HEK293 (cell line): ENCODE data around the gene SEC63.

Experiments used
- CTCF ChIP-seq: fragments of 450-650 bp; formaldehyde crosslinking; IDR thresholded peaks from 2 replicates; pipeline ENCODE4 v1.5.1; 2016; ENCODE audit warnings: missing biosample characterization, missing genetic modification characterization
- SCRT2 ChIP-seq: fragments of 450-650 bp; formaldehyde crosslinking; IDR thresholded peaks from 2 replicates; pipeline ENCODE4 v1.5.1; 2016; ENCODE audit warnings: missing biosample characterization, missing genetic modification characterization
- TCF7L2 ChIP-seq: IDR thresholded peaks from 2 replicates; pipeline ENCODE4 v1.6.1; 2011; ENCODE audit warnings: low read depth, mild to moderate bottlenecking, inconsistent platforms, low read length, moderate library complexity, borderline replicate concordance
- WT1 ChIP-seq: fragments of 450-650 bp; formaldehyde crosslinking; IDR thresholded peaks from 2 replicates; pipeline ENCODE4 v1.5.1; 2016; ENCODE audit warnings: missing biosample characterization, missing genetic modification characterization
- YY1 ChIP-seq: fragments of 450-650 bp; formaldehyde crosslinking; IDR thresholded peaks from 2 replicates; pipeline ENCODE4 v1.5.1; 2018; ENCODE audit warnings: missing biosample characterization, missing genetic modification characterization
- ZBTB1 ChIP-seq: fragments of 450-650 bp; formaldehyde crosslinking; IDR thresholded peaks from 2 replicates; pipeline ENCODE4 v1.5.1; 2016; ENCODE audit warnings: missing biosample characterization, missing genetic modification characterization
- ZNF530 ChIP-seq: fragments of 450-650 bp; formaldehyde crosslinking; IDR thresholded peaks from 2 replicates; pipeline ENCODE4 v1.5.1; 2016; ENCODE audit warnings: low read depth, missing biosample characterization, missing genetic modification characterization
- ZNF548 ChIP-seq: fragments of 450-650 bp; formaldehyde crosslinking; IDR thresholded peaks from 2 replicates; pipeline ENCODE4 v1.5.1; 2016; ENCODE audit warnings: missing biosample characterization, missing genetic modification characterization

GRCh38 chr6:108004861-108005260, 46.9 kb upstream of the SEC63 start:
- no peak for TF ChIP-seq CTCF (tag by site-specific recombination)
- no peak for TF ChIP-seq YY1 (tag by site-specific recombination)
- no peak for TF ChIP-seq WT1 (tag by site-specific recombination)
- no peak for TF ChIP-seq ZBTB1 (tag by site-specific recombination)
- no peak for TF ChIP-seq SCRT2 (tag by site-specific recombination)
- TF ChIP-seq TCF7L2, result no peak
- no peak for TF ChIP-seq ZNF548 (tag by site-specific recombination)
- no peak for TF ChIP-seq ZNF530 (tag by site-specific recombination)
